OCI-LY7 (cell line): Measurements from ENCODE around the gene TTC7B. TPM values are rescaled to one million over a fixed set of nuclear protein-coding genes. Genes with fewer than 3 reads are reported as not detected.

Source experiments
- BruUV-seq: library from RNA; stranded (reverse); fragments of 400-500 nt; replicated peaks from 2 replicates; lab custom pipeline; 2021; lab: Mats Ljungman, UMichigan
- CTCF ChIA-PET: fragments of 300-600 bp; sonication (Branson Sonifier 250); formaldehyde crosslinking; loops from one replicate; lab custom pipeline; 2022; ENCODE audit warnings: antibody characterized with exemption; ENCODE audit not compliant: unreplicated experiment; lab: Charles Lee
- POLR2A ChIA-PET: fragments of 300-600 bp; sonication (Branson Sonifier 250); formaldehyde crosslinking; loops from one replicate; lab custom pipeline; 2022; ENCODE audit warnings: antibody characterized with exemption; lab: Charles Lee
- DNase-seq: peaks from one replicate; pipeline ENCODE4 v3.0.0-alpha.2; 2015; ENCODE audit warnings: low spot score
- H2AFZ ChIP-seq: fragments of 200-600 bp; sonication (generic), shearing (Covaris generic); 2 replicates; pipeline ENCODE4 v1.6.1; 2014; ENCODE audit warnings: mild to moderate bottlenecking, antibody characterized with exemption, low read length, moderate library complexity
- H3K27ac ChIP-seq: fragments of 200-600 bp; sonication (generic); 2 replicates; pipeline ENCODE4 v1.5.1; 2014; ENCODE audit warnings: mixed run types, low read depth, mild to moderate bottlenecking, moderate library complexity, low read length, inconsistent platforms; ENCODE audit not compliant: poor library complexity, severe bottlenecking
- H3K36me3 ChIP-seq: fragments of 200-600 bp; sonication (generic); 2 replicates; pipeline ENCODE4 v1.6.1; 2014; ENCODE audit warnings: mild to moderate bottlenecking, antibody characterized with exemption, low read length, moderate library complexity, mixed read lengths; ENCODE audit not compliant: insufficient read depth
- H3K4me1 ChIP-seq: fragments of 200-600 bp; sonication (generic); 2 replicates; pipeline ENCODE4 v1.5.1; 2014; ENCODE audit warnings: mild to moderate bottlenecking, low read length; ENCODE audit not compliant: insufficient read depth, poor library complexity, severe bottlenecking
- H3K4me2 ChIP-seq: fragments of 200-600 bp; sonication (generic); 2 replicates; pipeline ENCODE4 v1.6.1; 2014; ENCODE audit warnings: mild to moderate bottlenecking, low read length
- H3K4me3 ChIP-seq: fragments of 200-600 bp; sonication (generic); 2 replicates; pipeline ENCODE4 v1.5.1; 2014; ENCODE audit warnings: mild to moderate bottlenecking, low read depth, low read length; ENCODE audit not compliant: poor library complexity, severe bottlenecking
- H3K79me2 ChIP-seq: fragments of 200-600 bp; sonication (generic); 2 replicates; pipeline ENCODE4 v1.6.1; 2016; ENCODE audit warnings: low read depth, mild to moderate bottlenecking, low read length, moderate library complexity, mixed read lengths; ENCODE audit not compliant: insufficient read depth
- H3K9me2 ChIP-seq: fragments of 200-600 bp; sonication (generic); 2 replicates; pipeline ENCODE4 v1.6.1; 2016; ENCODE audit warnings: mild to moderate bottlenecking, low read length, mixed read lengths; ENCODE audit not compliant: insufficient read depth
- H3K9me3 ChIP-seq: fragments of 200-600 bp; sonication (generic); 2 replicates; pipeline ENCODE4 v1.6.1; 2014; ENCODE audit warnings: mild to moderate bottlenecking, mixed run types, low read length, mixed read lengths
- H4K20me1 ChIP-seq: fragments of 200-600 bp; sonication (generic); 2 replicates; pipeline ENCODE4 v1.6.1; 2014; ENCODE audit warnings: mild to moderate bottlenecking, antibody characterized with exemption, low read length, moderate library complexity, mixed read lengths; ENCODE audit not compliant: insufficient read depth
- CTCF ChIP-seq: fragments of 200-600 bp; sonication (generic); conservative IDR thresholded peaks from 2 replicates; pipeline ENCODE4 v1.5.1; 2014; ENCODE audit warnings: mild to moderate bottlenecking, antibody characterized with exemption, low read length, moderate library complexity, mixed read lengths
- EZH2phosphoT487 ChIP-seq: fragments of 200-600 bp; sonication (generic); IDR thresholded peaks from 2 replicates; pipeline ENCODE4 v1.6.1; 2018; ENCODE audit warnings: low read depth, borderline replicate concordance, mild to moderate bottlenecking, mixed run types, antibody characterized with exemption, low read length, moderate library complexity, mixed read lengths
- intact Hi-C: fragments of 100-400 bp; cut with micrococcal nuclease; formaldehyde crosslinking; loops from one replicate; pipeline ENCODE4 v1.10.0; 2022; ENCODE audit not compliant: unreplicated experiment
- total RNA-seq, 2 experiments: library from RNA; depleted of rRNA in 1 of 2; stranded (reverse); fragments of >200 nt in 1 of 2; shearing (Covaris generic) in 1 of 2; gene quantifications; 2 replicates each; pipeline ENCODE4 v1.2.3, GENCODE V29; 2014 to 2022

The TTC7B gene
- total RNA-seq, 2 experiments from 2014 or later, result 0.19 to 0.51 TPM

GRCh38 chr14:90551733-90552464 is 264.3 kb downstream of the TTC7B start:
- POLR2A ChIA-PET, result interaction anchor here (0.6 kb wide), 1 partner anchor 103 kb away, joined by 3 read pairs; no protein-coding TSS in a partner anchor
- CTCF ChIA-PET, result no interaction called here
- BruUV-seq, result no TSS peak
- Histone ChIP-seq H3K36me3 (no peaks in the 10 kb centered on the region), H3K4me3 (no peak overlapping the region), H3K27ac (no peak overlapping the region), H3K79me2 (no peaks in the 10 kb centered on the region), H3K4me2 (no peak overlapping the region), H2AFZ (no peak overlapping the region), H3K9me2 (no peaks in the 10 kb centered on the region), H3K9me3 (no peaks in the 10 kb centered on the region), H3K4me1 (no peaks in the 10 kb centered on the region), H4K20me1 (no peaks in the 10 kb centered on the region)
- DNase-seq, result no peak
- TF ChIP-seq CTCF (no peak), EZH2phosphoT487 (no peak)
- intact Hi-C loops, result no loop called here

- no peaks in the 10 kb centered on the region for H3K36me3 ChIP-seq
- no peak overlapping the region for H3K4me3 ChIP-seq
- H3K9me3 ChIP-seq, result no peaks in the 10 kb centered on the region
- POLR2A ChIA-PET, result no interaction called here
- CTCF ChIA-PET, result no interaction called here
- no peak overlapping the region for H3K27ac ChIP-seq
- no peak overlapping the region for H3K4me2 ChIP-seq
- TF ChIP-seq CTCF, result no peak
- no peak for TF ChIP-seq EZH2phosphoT487
- no peaks in the 10 kb centered on the region for H4K20me1 ChIP-seq
- no peak overlapping the region for H2AFZ ChIP-seq
- BruUV-seq, result no TSS peak
- intact Hi-C loops, result no loop called here
- no peaks in the 10 kb centered on the region for H3K4me1 ChIP-seq
- no peaks in the 10 kb centered on the region for H3K79me2 ChIP-seq
- no peaks in the 10 kb centered on the region for H3K9me2 ChIP-seq
- no peak for DNase-seq
These were observed 265.0 kb downstream of the TTC7B start for GRCh38 chr14:90551070-90551704.
